ENCODE data around the gene NIPAL4. TPM values are rescaled to one million over a fixed set of nuclear protein-coding genes. Genes with fewer than 3 reads are reported as not detected.

Gene NIPAL4
- total RNA-seq, 1 experiment from 2014 or later: 0.86 TPM

GRCh38 chr5:157506981-157507780 is 47.2 kb downstream of the NIPAL4 start:
- Histone ChIP-seq H3K9me3 (no peaks in the 10 kb centered on the region), H3K4me3 (ENCODE audit: low read depth, low read length) (no peak overlapping the region), H3K27me3 (replicated peaks; ENCODE audit: control insufficient read depth, insufficient read depth, low read length) (no peaks in the 10 kb centered on the region), H3K36me3 (ENCODE audit: control insufficient read depth, insufficient read depth, low read length) (no peaks in the 10 kb centered on the region; the same call in 1 of the 2 replicates), H3K4me1 (no peaks in the 10 kb centered on the region)
- TF ChIP-seq CTCF (IDR thresholded peaks at IDR 0.05; ENCODE audit: insufficient read depth in 1 of 2, low read depth in 1 of 2, low read length in 1 of 2, severe bottlenecking in 1 of 2, unreplicated experiment in 1 of 2): no peak
- H3K9me3 Mint-ChIP-seq (ENCODE audit: unreplicated experiment): no peaks in the 10 kb centered on the region
- H3K4me3 Mint-ChIP-seq (ENCODE audit: unreplicated experiment): no peak overlapping the region
- H3K4me1 Mint-ChIP-seq (ENCODE audit: low read depth, unreplicated experiment): no peaks in the 10 kb centered on the region
- no TSS peak for BruUV-seq (replicated peaks)
- H3K27ac Mint-ChIP-seq (ENCODE audit: unreplicated experiment): peak overlapping the region; percentile 37
- H3K27me3 Mint-ChIP-seq (ENCODE audit: insufficient read depth, unreplicated experiment): no peaks in the 10 kb centered on the region
- H3K36me3 Mint-ChIP-seq (ENCODE audit: insufficient read depth, unreplicated experiment): peaks cover 55% of the 10 kb centered on the region
- intact Hi-C loops (cut with micrococcal nuclease; ENCODE audit: unreplicated experiment): no loop called here
- ChIA-PET CTCF (no interaction called here), POLR2A (no interaction called here)
- no peak for DNase-seq

DNA sequence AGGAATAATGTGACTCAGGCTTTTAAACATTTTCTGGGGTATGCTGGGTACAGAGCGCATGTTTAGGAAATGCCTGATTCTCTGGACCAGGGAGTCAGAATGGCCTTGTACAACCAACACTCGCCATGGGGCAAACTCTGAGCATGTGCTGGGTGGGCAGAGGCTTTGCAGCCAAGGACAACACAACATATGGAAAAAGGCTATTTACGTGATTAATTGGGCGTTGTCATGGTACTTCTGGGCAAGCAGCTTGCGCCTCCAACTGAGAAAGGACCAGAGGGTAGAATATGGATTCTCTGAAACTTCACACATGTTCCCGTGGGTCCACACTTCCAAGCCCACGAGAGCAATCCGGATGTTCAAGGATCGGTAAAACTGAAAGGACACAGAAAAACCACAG is 49.1 kb downstream of the NIPAL4 start:
- H3K27ac Mint-ChIP-seq (ENCODE audit: unreplicated experiment): peak overlapping the region; percentile 22
- no peaks in the 10 kb centered on the region; the same call in 1 of the 2 replicates for H3K36me3 ChIP-seq (ENCODE audit: control insufficient read depth, insufficient read depth, low read length)
- CTCF ChIA-PET: no interaction called here

DNA sequence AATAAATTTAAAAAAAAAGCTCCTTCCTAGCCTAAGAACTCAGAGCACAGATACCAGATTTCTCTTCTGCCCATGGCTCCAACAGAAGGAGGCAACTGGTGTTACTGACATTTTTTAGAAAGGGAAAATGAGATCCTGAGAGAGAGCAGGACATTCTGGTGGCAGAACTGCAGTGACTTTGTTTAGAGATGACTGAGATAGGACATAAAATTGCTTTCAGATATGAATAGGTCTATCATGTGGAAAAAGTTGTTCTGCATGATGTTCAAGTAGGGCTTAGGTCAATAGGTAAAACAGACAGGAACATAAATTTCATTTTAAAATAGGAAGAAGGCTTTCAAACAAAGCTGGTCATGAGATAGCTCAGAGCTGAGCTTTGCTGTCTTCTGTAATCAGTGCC is 49.6 kb downstream of the NIPAL4 start:
- intact Hi-C loops (cut with micrococcal nuclease; ENCODE audit: unreplicated experiment): no loop called here
- BruUV-seq (replicated peaks): no TSS peak
- Mint-ChIP-seq H3K9me3 (ENCODE audit: unreplicated experiment) (no peaks in the 10 kb centered on the region), H3K27me3 (ENCODE audit: insufficient read depth, unreplicated experiment) (no peaks in the 10 kb centered on the region), H3K36me3 (ENCODE audit: insufficient read depth, unreplicated experiment) (peaks cover 65% of the 10 kb centered on the region), H3K4me1 (ENCODE audit: low read depth, unreplicated experiment) (no peaks in the 10 kb centered on the region), H3K4me3 (ENCODE audit: unreplicated experiment) (no peak overlapping the region), H3K27ac (ENCODE audit: unreplicated experiment) (no peak overlapping the region)
- no peak for DNase-seq
- TF ChIP-seq CTCF (IDR thresholded peaks at IDR 0.05; ENCODE audit: insufficient read depth in 1 of 2, low read depth in 1 of 2, low read length in 1 of 2, severe bottlenecking in 1 of 2, unreplicated experiment in 1 of 2): no peak
- no peaks in the 10 kb centered on the region for H3K27me3 ChIP-seq (replicated peaks; ENCODE audit: control insufficient read depth, insufficient read depth, low read length)
- no peaks in the 10 kb centered on the region for H3K4me1 ChIP-seq
- ChIA-PET POLR2A (no interaction called here), CTCF (no interaction called here)
- no peaks in the 10 kb centered on the region; the same call in 1 of the 2 replicates for H3K36me3 ChIP-seq (ENCODE audit: control insufficient read depth, insufficient read depth, low read length)
- no peak overlapping the region for H3K4me3 ChIP-seq (ENCODE audit: low read depth, low read length)
- no peaks in the 10 kb centered on the region for H3K9me3 ChIP-seq

More for the DNA sequence above, 49.1 kb downstream of the NIPAL4 start:
- Histone ChIP-seq H3K4me1 (no peaks in the 10 kb centered on the region), H3K27me3 (replicated peaks; ENCODE audit: control insufficient read depth, insufficient read depth, low read length) (no peaks in the 10 kb centered on the region), H3K4me3 (ENCODE audit: low read depth, low read length) (no peak overlapping the region), H3K9me3 (no peaks in the 10 kb centered on the region)
- Mint-ChIP-seq H3K27me3 (ENCODE audit: insufficient read depth, unreplicated experiment) (no peaks in the 10 kb centered on the region), H3K36me3 (ENCODE audit: insufficient read depth, unreplicated experiment) (peaks cover 65% of the 10 kb centered on the region), H3K9me3 (ENCODE audit: unreplicated experiment) (no peaks in the 10 kb centered on the region), H3K4me1 (ENCODE audit: low read depth, unreplicated experiment) (no peaks in the 10 kb centered on the region), H3K4me3 (ENCODE audit: unreplicated experiment) (no peak overlapping the region)
- intact Hi-C loops (cut with micrococcal nuclease; ENCODE audit: unreplicated experiment): no loop called here
- DNase-seq: no peak
- BruUV-seq (replicated peaks): no TSS peak
- POLR2A ChIA-PET: no interaction called here
- TF ChIP-seq CTCF (IDR thresholded peaks at IDR 0.05; ENCODE audit: insufficient read depth in 1 of 2, low read depth in 1 of 2, low read length in 1 of 2, severe bottlenecking in 1 of 2, unreplicated experiment in 1 of 2): no peak
